PFSK-1 (cell line): Measurements from ENCODE around the gene TEX29.

ENCODE experiments used
- TAF1 ChIP-seq: IDR thresholded peaks from 2 replicates; pipeline ENCODE4 v1.6.1; 2012; ENCODE audit warnings: low read length, control low read depth, borderline replicate concordance; ENCODE audit not compliant: insufficient read depth
- TF ChIP-seq, protein P1 (sequence below), 2 experiments: IDR thresholded peaks; 2 replicates each; pipeline versions ENCODE4 v1.6.1 to v1.8.0; 2011 to 2012; ENCODE audit warnings: low read depth in 2 of 2, low read length in 2 of 2, control low read depth in 1 of 2, inconsistent platforms in 1 of 2, mild to moderate bottlenecking in 1 of 2, moderate library complexity in 1 of 2; ENCODE audit not compliant: insufficient read depth in 1 of 2

DNA sequence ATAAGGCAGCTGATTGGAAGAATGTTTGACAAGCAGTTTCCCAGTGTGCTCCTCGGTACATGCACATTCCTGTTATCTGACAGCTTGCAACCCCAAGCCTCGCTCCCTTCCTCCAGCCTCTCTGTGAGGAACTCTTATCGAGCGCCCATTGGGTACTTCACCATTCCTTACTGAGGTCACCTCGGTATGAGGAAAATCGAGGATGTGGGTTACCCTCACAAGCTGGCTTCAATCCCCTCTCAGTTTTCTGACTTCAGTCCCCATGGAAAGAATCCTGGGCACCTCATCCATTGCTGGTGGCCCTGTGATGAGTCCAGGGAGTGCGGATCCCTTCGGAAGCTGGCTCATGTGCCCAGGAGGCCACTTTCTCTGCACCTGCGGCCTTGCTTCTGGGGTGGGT lies 17.3 kb downstream of the TEX29 start:
- TF ChIP-seq, protein P1, sequence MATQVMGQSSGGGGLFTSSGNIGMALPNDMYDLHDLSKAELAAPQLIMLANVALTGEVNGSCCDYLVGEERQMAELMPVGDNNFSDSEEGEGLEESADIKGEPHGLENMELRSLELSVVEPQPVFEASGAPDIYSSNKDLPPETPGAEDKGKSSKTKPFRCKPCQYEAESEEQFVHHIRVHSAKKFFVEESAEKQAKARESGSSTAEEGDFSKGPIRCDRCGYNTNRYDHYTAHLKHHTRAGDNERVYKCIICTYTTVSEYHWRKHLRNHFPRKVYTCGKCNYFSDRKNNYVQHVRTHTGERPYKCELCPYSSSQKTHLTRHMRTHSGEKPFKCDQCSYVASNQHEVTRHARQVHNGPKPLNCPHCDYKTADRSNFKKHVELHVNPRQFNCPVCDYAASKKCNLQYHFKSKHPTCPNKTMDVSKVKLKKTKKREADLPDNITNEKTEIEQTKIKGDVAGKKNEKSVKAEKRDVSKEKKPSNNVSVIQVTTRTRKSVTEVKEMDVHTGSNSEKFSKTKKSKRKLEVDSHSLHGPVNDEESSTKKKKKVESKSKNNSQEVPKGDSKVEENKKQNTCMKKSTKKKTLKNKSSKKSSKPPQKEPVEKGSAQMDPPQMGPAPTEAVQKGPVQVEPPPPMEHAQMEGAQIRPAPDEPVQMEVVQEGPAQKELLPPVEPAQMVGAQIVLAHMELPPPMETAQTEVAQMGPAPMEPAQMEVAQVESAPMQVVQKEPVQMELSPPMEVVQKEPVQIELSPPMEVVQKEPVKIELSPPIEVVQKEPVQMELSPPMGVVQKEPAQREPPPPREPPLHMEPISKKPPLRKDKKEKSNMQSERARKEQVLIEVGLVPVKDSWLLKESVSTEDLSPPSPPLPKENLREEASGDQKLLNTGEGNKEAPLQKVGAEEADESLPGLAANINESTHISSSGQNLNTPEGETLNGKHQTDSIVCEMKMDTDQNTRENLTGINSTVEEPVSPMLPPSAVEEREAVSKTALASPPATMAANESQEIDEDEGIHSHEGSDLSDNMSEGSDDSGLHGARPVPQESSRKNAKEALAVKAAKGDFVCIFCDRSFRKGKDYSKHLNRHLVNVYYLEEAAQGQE (IDR thresholded peaks at IDR 0.05; ENCODE audit: insufficient read depth in 1 of 2, low read depth in 2 of 2, low read length in 2 of 2): no peak
- TF ChIP-seq TAF1: no peak
